Naive B cell (primary cell): ENCODE data around the gene PIK3CG. TPM values are rescaled to one million over a fixed set of nuclear protein-coding genes. Genes with fewer than 3 reads are reported as not detected.
"Not testable (repeated sequence)": the region's sequence is repeated elsewhere in the genome, so short reads cannot be mapped to it uniquely, and the experiment has no call there.

Source experiments
- ATAC-seq, 2 donors: fragments of 150-1000 bp; cut with Tn5 transposase; 2 replicates each; pipeline ENCODE4 v1.10.0; 2021; ENCODE audit warnings: low read depth in 2 of 2, mild to moderate bottlenecking in 2 of 2, moderate library complexity in 2 of 2
- DNase-seq: peaks from one replicate; pipeline ENCODE4 v3.0.0; 2022
- H3K27ac Mint-ChIP-seq, 6 donors: one replicate each; pipeline ENCODE4 v1.8.0; 2020 to 2022; ENCODE audit warnings: mild to moderate bottlenecking in 6 of 6, mixed read lengths in 6 of 6, moderate library complexity in 5 of 6, inconsistent platforms in 2 of 6
- H3K27me3 Mint-ChIP-seq, 3 donors: one replicate each; pipeline ENCODE4 v1.8.0; 2021 to 2022; ENCODE audit warnings: mixed read lengths in 3 of 3, mild to moderate bottlenecking in 1 of 3
- H3K36me3 Mint-ChIP-seq, 2 donors: one replicate each; pipeline ENCODE4 v1.8.0; 2020 to 2022; ENCODE audit warnings: mixed read lengths in 2 of 2, inconsistent platforms in 1 of 2, mild to moderate bottlenecking in 1 of 2
- H3K4me1 Mint-ChIP-seq, 3 donors: one replicate each; pipeline ENCODE4 v1.8.0; 2020 to 2022; ENCODE audit warnings: mixed read lengths in 3 of 3, inconsistent platforms in 1 of 3, mild to moderate bottlenecking in 1 of 3, moderate library complexity in 1 of 3
- H3K4me3 Mint-ChIP-seq, 8 donors: one replicate each; pipeline ENCODE4 v1.8.0; 2020 to 2022; ENCODE audit warnings: mild to moderate bottlenecking in 8 of 8, mixed read lengths in 8 of 8, moderate library complexity in 8 of 8, inconsistent platforms in 2 of 8
- H3K9me3 Mint-ChIP-seq, 7 donors: one replicate each; pipeline ENCODE4 v1.8.0; 2020 to 2022; ENCODE audit warnings: mixed read lengths in 7 of 7, mild to moderate bottlenecking in 5 of 7, inconsistent platforms in 2 of 7, moderate library complexity in 1 of 7
- polyA plus RNA-seq, 6 donors: library from polyadenylated mRNA; unstranded; fragments of 300-500 nt; fragmentation: Illumina TruSeq; gene quantifications; one replicate each; pipeline ENCODE4 v1.2.3, GENCODE V29; 2021; ENCODE audit warnings: low read depth in 6 of 6

The PIK3CG gene
- polyA plus RNA-seq, 6 donors from 2014 or later = 33.8 to 57.3 (median 37.5) TPM

DNA sequence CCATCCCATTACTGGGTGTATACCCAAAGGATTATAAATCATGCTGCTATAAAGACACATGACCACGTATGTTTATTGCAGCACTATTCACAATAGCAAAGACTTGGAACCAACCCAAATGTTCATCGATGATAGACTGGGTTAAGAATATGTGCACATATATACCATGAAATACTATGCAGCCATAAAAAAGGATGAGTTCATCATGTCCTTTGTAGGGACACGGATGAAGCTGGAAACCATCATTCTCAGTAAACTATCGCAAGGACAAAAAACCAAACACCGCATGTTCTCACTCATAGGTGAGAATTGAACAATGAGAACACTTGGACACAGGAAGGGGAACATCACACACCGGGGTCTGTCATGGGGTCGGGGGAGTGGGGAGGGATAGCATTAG lies 73.0 kb downstream of the PIK3CG start:
- H3K27me3 Mint-ChIP-seq, H3K4me3 Mint-ChIP-seq, H3K9me3 Mint-ChIP-seq: not testable (repeated sequence)

DNA sequence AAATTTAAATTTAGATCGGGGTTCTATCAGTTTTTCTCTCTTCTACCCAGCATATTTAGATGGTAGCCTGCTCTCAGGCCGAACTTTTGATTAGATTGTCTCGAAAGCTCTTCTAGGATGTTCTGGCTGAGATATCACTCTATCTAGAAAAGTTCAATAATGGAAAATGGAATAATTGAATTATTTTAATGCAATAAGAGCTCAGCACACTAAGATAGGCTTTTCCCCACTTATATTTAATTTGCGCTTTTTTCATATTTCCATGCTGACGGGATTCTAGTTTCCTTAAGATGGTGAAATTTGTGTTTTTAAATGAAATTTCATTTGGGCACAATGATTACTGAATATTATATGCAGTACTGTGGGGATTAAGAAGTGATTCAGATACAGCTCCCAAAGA lies 73.7 kb downstream of the PIK3CG start:
- no peak overlapping the region for H3K4me3 Mint-ChIP-seq
- H3K9me3 Mint-ChIP-seq = peaks cover 0 to 9% (median 0%) of the 10 kb centered on the region in 7 donors
- DNase-seq = no peak
- H3K4me1 Mint-ChIP-seq = no peaks in the 10 kb centered on the region
- ATAC-seq = no peak
- H3K27me3 Mint-ChIP-seq = no peaks in the 10 kb centered on the region
- peaks cover 0 to 3% of the 10 kb centered on the region in 2 donors for H3K36me3 Mint-ChIP-seq
- H3K27ac Mint-ChIP-seq = no peak overlapping the region

More for the DNA sequence above, 73.0 kb downstream of the PIK3CG start:
- H3K27ac Mint-ChIP-seq, H3K36me3 Mint-ChIP-seq, H3K4me1 Mint-ChIP-seq, ATAC-seq, DNase-seq: not testable (repeated sequence)

DNA sequence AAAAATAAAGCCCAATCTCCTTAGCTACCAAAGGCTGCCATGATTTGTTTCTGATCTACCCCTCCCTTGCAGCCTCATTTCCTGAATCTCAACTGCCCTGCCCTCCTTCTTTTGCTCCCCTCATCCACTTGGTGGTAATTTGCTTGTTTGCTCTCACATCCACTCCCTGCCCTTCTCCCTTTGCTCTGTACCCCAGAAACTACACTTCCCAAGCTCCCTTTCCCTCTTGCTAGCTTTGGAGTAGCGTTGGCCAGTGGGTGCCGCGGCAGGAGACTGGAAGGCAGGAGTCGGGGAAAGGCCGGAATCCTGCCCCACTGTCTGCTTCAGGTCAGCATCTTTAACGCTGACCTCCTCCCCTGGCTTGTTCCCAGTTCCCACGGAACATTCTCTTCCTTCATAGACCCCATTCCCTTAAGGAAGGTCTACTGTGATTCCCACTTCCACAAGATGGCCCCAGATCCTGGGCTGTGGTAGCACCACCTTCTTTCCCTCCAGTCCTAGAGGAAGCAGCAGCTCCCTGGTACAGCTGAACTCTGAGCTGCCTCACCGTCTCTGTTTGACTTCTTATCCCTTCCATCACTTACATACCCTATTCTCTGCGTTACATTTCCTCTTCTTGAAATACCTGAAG lies 79.1 kb downstream of the PIK3CG start:
- no peak for ATAC-seq

DNA sequence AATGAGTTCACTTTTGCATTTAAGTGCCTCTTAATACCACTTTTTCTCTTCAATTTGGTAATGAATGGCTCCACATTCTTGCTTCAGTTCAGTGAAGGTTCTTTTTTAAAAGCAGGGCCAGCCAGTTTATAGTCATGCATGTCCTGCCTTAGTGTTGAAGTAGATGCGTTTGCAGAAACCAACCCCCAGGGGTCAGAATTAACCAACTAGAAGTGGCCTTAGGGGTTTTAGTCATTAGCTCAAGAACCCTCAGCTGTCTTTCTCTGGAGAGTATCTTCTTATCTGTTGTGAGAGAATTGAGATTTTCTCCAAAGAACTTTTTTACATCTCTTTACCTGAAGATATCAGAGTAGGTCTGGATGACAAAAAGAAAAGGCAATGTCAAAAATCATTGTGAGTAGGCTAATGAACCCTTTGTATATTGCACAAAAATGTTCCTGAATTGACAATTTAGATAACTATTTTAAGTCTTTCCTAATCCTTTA lies 82.2 kb downstream of the PIK3CG start:
- DNase-seq = peak; percentile 20
- H3K27me3 Mint-ChIP-seq = peaks cover 8 to 20% (median 14%) of the 10 kb centered on the region in 3 donors
- peak; percentile 42 to 63 for ATAC-seq
- H3K4me1 Mint-ChIP-seq = no peaks in the 10 kb centered on the region
- H3K9me3 Mint-ChIP-seq = no peaks in the 10 kb centered on the region
- H3K36me3 Mint-ChIP-seq = no peaks in the 10 kb centered on the region
- H3K27ac Mint-ChIP-seq = no peak overlapping the region
- H3K4me3 Mint-ChIP-seq = no peak overlapping the region

More for the DNA sequence above, 79.1 kb downstream of the PIK3CG start:
- Mint-ChIP-seq H3K27me3 (peaks cover 0 to 10% (median 8%) of the 10 kb centered on the region in 3 donors), H3K4me3 (no peak overlapping the region), H3K9me3 (peaks cover 0 to under 1% (median 0%) of the 10 kb centered on the region in 7 donors), H3K36me3 (peaks cover 0 to 3% of the 10 kb centered on the region in 2 donors), H3K4me1 (no peaks in the 10 kb centered on the region), H3K27ac (peak overlapping the region in 1 of 6 donors; percentile 23)
- DNase-seq = no peak

DNA sequence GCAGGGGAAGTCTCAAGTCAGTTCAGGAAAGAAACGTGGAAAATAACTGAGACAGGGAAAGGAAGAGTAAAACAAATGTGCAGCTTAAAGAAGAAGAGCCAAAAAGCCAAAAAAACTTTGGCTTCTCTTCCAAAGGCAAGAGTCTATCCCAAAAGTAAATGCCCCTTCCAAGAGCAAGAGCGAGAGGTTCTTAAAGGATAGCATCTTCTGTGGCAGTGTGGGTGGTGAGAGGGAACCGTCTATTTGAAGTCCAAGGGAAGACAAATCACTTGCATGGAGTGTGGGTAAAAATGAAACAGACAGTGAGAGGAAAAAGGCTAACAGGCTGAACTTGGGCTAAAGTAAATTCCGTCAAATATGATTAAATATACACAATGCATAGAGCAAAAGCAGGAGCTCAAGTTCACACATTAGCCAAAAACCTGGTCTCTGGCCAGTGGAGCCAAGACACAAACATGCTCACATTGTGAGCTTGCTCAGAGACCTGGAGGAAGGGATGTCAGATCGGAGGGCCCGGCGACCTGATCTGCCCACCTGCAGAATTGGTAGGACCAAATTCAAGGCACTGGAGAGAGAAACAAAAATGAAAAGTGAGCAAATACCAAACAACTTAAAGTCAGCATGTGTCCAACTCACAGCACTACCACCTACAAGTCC lies 87.0 kb downstream of the PIK3CG start:
- DNase-seq (no peak), ATAC-seq (no peak)
- no peak overlapping the region for H3K4me3 Mint-ChIP-seq
- H3K27me3 Mint-ChIP-seq = peaks cover 8 to 20% (median 14%) of the 10 kb centered on the region in 3 donors
- H3K36me3 Mint-ChIP-seq = no peaks in the 10 kb centered on the region
- no peak overlapping the region for H3K27ac Mint-ChIP-seq
- no peaks in the 10 kb centered on the region for H3K4me1 Mint-ChIP-seq
- peaks cover 0 to 12% (median 0%) of the 10 kb centered on the region in 7 donors for H3K9me3 Mint-ChIP-seq

DNA sequence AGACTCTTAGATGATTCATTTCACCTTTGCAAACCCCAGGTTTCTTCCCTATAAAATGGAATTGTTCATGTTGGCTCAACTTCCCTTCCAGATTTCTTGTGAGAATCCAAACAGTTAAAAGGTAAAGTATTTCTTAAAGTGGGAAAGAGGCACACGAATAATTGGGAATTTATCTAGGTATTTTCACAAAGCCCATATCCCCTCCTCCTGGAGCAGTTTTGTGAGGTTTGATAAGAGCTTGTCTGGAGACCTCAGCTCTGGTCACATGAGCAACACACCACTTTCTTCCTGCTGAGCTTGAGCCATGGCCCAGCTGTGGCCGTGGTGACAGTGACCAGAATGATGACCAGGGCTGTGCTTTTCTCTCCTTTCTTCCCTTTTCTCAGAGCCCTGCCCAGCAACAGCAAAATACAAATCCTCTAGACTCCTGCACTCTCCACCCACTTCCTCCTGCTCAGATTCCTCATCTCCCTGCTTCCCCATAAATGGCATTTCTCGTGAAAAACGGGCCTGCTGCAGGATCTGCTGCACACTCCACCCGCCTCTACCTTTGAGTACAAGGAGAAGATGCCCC lies 87.7 kb downstream of the PIK3CG start:
- DNase-seq (no peak), ATAC-seq (no peak)
- peaks cover 8 to 20% (median 14%) of the 10 kb centered on the region in 3 donors for H3K27me3 Mint-ChIP-seq
- no peaks in the 10 kb centered on the region for H3K4me1 Mint-ChIP-seq
- H3K36me3 Mint-ChIP-seq = no peaks in the 10 kb centered on the region
- peak overlapping the region in 1 of 6 donors; percentile 29 for H3K27ac Mint-ChIP-seq
- H3K4me3 Mint-ChIP-seq = no peak overlapping the region
- peaks cover 0 to 12% (median 0%) of the 10 kb centered on the region in 7 donors for H3K9me3 Mint-ChIP-seq

DNA sequence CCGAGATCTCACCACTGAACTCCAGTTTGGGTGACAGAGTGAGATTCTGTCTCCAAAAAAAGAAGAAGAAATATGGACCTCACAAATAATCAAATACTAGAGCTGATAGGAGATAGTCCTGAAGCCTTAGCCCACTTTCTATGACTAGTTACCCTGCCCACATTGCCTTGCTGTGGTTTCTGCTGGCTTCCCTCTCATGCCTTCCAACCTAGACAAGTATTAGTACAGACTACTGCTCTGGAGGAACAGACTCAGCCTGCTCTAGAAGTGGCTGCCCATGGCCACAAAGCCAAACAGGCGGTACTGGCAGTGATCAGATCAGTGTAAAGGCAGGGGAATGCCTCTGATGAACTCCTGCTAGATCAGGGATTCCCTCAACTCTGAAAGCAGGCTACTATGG lies 89.8 kb downstream of the PIK3CG start:
- H3K4me1 Mint-ChIP-seq = no peaks in the 10 kb centered on the region
- H3K9me3 Mint-ChIP-seq = peaks cover 0 to 12% (median 0%) of the 10 kb centered on the region in 7 donors
- DNase-seq (no peak), ATAC-seq (no peak)
- no peak overlapping the region for H3K27ac Mint-ChIP-seq
- H3K27me3 Mint-ChIP-seq = peaks cover 0 to 14% (median 8%) of the 10 kb centered on the region in 3 donors
- no peaks in the 10 kb centered on the region for H3K36me3 Mint-ChIP-seq
- H3K4me3 Mint-ChIP-seq = no peak overlapping the region

DNA sequence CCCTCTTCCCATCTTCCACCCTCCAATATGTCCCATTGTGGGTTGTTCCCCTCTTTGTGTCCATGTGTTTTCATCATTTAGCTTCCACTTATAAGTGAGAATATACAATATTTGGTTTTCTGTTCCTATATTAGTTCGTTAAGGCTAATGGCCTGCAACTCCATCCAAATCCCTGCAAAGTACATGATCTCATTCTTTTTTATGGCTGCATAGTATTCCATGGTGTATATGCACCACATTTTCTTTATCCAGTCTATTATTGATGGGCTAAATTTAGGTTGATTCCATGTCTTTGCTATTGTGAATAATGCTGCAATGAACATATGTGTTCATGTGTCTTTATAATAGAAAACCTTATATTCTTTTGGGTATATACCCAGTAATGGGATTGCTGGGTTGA lies 90.8 kb downstream of the PIK3CG start:
- H3K4me1 Mint-ChIP-seq, H3K27me3 Mint-ChIP-seq, H3K4me3 Mint-ChIP-seq, DNase-seq, H3K36me3 Mint-ChIP-seq, ATAC-seq: not testable (repeated sequence)
- Mint-ChIP-seq H3K27ac (peak overlapping the region in 1 of 6 donors; percentile 14), H3K9me3 (peaks cover 0 to 12% (median 0%) of the 10 kb centered on the region in 7 donors)

Other genes with a start within 250 kb of the PIK3CG start
- gene CCDC71L, start 204.1 kb upstream of the PIK3CG start, polyA plus RNA-seq = 10 to 100 TPM in 1 of 6 donors, 1 to 10 TPM in 5; 6.9 to 11.1 (median 8.8) TPM
- 1 to 10 TPM in 5 of 6 donors, not detected in 1; 1.1 to 4.9 (median 2.7) TPM for gene PRKAR2B, start 179.4 kb downstream of the PIK3CG start, polyA plus RNA-seq